Suprapubic skin (tissue), 3 donors: Measurements from ENCODE around the gene GMDS.

Source experiments
- CTCF ChIP-seq, 2 donors: fragments of 200-600 bp in 1 of 2; fragments of 450-650 bp in 1 of 2; sonication (generic) in 1 of 2; IDR thresholded peaks; one replicate each; pipeline ENCODE4 v1.5.1; 2016 to 2019; ENCODE audit warnings: antibody characterized with exemption in 2 of 2, mild to moderate bottlenecking in 1 of 2, moderate library complexity in 1 of 2
- EP300 ChIP-seq: sonication (generic); formaldehyde crosslinking; IDR thresholded peaks from one replicate; pipeline ENCODE4 v1.6.1; 2017; ENCODE audit warnings: antibody characterized with exemption

GRCh38 chr6:1812487-1812886 is 432.9 kb downstream of the GMDS start:
- TF ChIP-seq CTCF (IDR thresholded peaks at IDR 0.05) (no peak), EP300 (no peak)
